Activated gamma-delta T cell treated with anti-CD3 and anti-CD28 coated beads, Interleukin-2, amount 50 U/mL, for 16 hours (primary cell): ENCODE data around the gene HHAT.
A peak's percentile ranks its signal among the peaks of the same experiment; 100 is the strongest.

ENCODE experiments used
- DNase-seq: peaks from one replicate; pipeline ENCODE4 v3.0.0-alpha.2; 2020; ENCODE audit warnings: low read depth

The HHAT gene

GRCh38 chr1:210359255-210359654 lies 30.6 kb downstream of the HHAT start:
- DNase-seq = no peak

GRCh38 chr1:210360852-210361477 lies 32.3 kb downstream of the HHAT start:
- DNase-seq = no peak

GRCh38 chr1:210361665-210362064 lies 33.0 kb downstream of the HHAT start:
- no peak for DNase-seq

- DNase-seq = no peak
These were observed 33.8 kb downstream of the HHAT start for GRCh38 chr1:210362526-210362925.

- DNase-seq = no peak
These were observed 34.4 kb downstream of the HHAT start for GRCh38 chr1:210363119-210363518.

- no peak for DNase-seq
These were observed 35.8 kb downstream of the HHAT start for GRCh38 chr1:210364479-210364878.

GRCh38 chr1:210366767-210367166 lies 38.1 kb downstream of the HHAT start:
- no peak for DNase-seq

- DNase-seq = no peak
These were observed 38.9 kb downstream of the HHAT start for GRCh38 chr1:210367566-210367965.

GRCh38 chr1:210369425-210369824 lies 40.7 kb downstream of the HHAT start:
- no peak for DNase-seq

GRCh38 chr1:210371916-210372315 lies 43.2 kb downstream of the HHAT start:
- DNase-seq = no peak

- DNase-seq = no peak
These were observed 43.8 kb downstream of the HHAT start for GRCh38 chr1:210372491-210372890.

GRCh38 chr1:210372931-210373627 lies 44.4 kb downstream of the HHAT start:
- DNase-seq = no peak

GRCh38 chr1:210373628-210373877 lies 44.9 kb downstream of the HHAT start:
- DNase-seq = no peak

GRCh38 chr1:210373878-210374599 lies 45.3 kb downstream of the HHAT start:
- DNase-seq = peak; percentile 39

GRCh38 chr1:210374600-210374953 lies 45.9 kb downstream of the HHAT start:
- no peak for DNase-seq

GRCh38 chr1:210376836-210377372 lies 48.2 kb downstream of the HHAT start:
- no peak for DNase-seq

GRCh38 chr1:210377731-210378333 lies 49.1 kb downstream of the HHAT start:
- no peak for DNase-seq

- no peak for DNase-seq
These were observed 50.0 kb downstream of the HHAT start for GRCh38 chr1:210378736-210379135.

GRCh38 chr1:210381934-210382333 lies 53.2 kb downstream of the HHAT start:
- no peak for DNase-seq

GRCh38 chr1:210384625-210385024 lies 55.9 kb downstream of the HHAT start:
- DNase-seq = no peak

- DNase-seq = no peak
These were observed 56.5 kb downstream of the HHAT start for GRCh38 chr1:210385228-210385627.

GRCh38 chr1:210394281-210394821 lies 65.6 kb downstream of the HHAT start:
- DNase-seq = no peak

GRCh38 chr1:210396541-210396940 lies 67.8 kb downstream of the HHAT start:
- no peak for DNase-seq
